Endothelial cell of umbilical vein (primary cell): Measurements from ENCODE around the gene CFAP57. TPM values are rescaled to one million over a fixed set of nuclear protein-coding genes. Genes with fewer than 3 reads are reported as not detected.
A peak's percentile ranks its signal among the peaks of the same experiment; 100 is the strongest.

Experiments used
- BruUV-seq: library from RNA; stranded (reverse); fragments of 400-500 nt; replicated peaks from 2 replicates; lab custom pipeline; 2021; lab: Mats Ljungman, UMichigan
- CTCF ChIA-PET: fragments of 300-600, 350-600 bp; sonication (Branson Sonifier 250); formaldehyde crosslinking; loops from one replicate; lab custom pipeline; 2021; ENCODE audit warnings: antibody characterized with exemption, inconsistent platforms; lab: Charles Lee
- POLR2A ChIA-PET: fragments of 300-600, 350-600 bp; sonication (Branson Sonifier 250); formaldehyde crosslinking; loops from one replicate; lab custom pipeline; 2021; ENCODE audit warnings: antibody characterized with exemption, inconsistent platforms; lab: Charles Lee
- DNase-seq: peaks from one replicate; pipeline ENCODE4 v3.0.0-alpha.2; 2011; ENCODE audit warnings: low read depth, low spot score
- FAIRE-seq: peaks from 2 replicates; lab custom pipeline; 2011; peaks lifted over from hg19 to GRCh38; lab: Jason Lieb, UNC
- H2AFZ ChIP-seq: 2 replicates; pipeline ENCODE4 v1.6.0; 2012; ENCODE audit warnings: low read depth, low read length, control low read depth, inconsistent platforms
- H3K27ac ChIP-seq: 2 replicates; pipeline ENCODE4 v1.5.1; 2011; ENCODE audit warnings: low read depth, mild to moderate bottlenecking, control low read depth, low read length, moderate library complexity; ENCODE audit not compliant: insufficient read depth
- H3K27me3 ChIP-seq, 2 experiments: 2 replicates each; pipeline versions ENCODE4 v1.6.0 to v1.6.1; 2011; ENCODE audit warnings: low read length in 2 of 2, mixed read lengths in 1 of 2; ENCODE audit not compliant: control insufficient read depth in 2 of 2, insufficient read depth in 2 of 2
- H3K36me3 ChIP-seq, 2 experiments: 2 replicates in 1 of 2; 3 replicates in 1 of 2; pipeline ENCODE4 v1.5.1; 2011; ENCODE audit warnings: low read length in 2 of 2, mild to moderate bottlenecking in 1 of 2, moderate library complexity in 1 of 2; ENCODE audit not compliant: control insufficient read depth in 2 of 2, insufficient read depth in 2 of 2; ENCODE audit errors: extremely low read depth in 1 of 2
- H3K4me1 ChIP-seq: 3 replicates; pipeline ENCODE4 v1.5.1; 2011; ENCODE audit warnings: mild to moderate bottlenecking, low read length; ENCODE audit not compliant: control insufficient read depth, insufficient read depth; ENCODE audit errors: extremely low read depth
- H3K4me2 ChIP-seq: 2 replicates; pipeline ENCODE4 v1.6.1; 2011; ENCODE audit warnings: low read length, control low read depth, mixed read lengths; ENCODE audit not compliant: insufficient read depth
- H3K4me3 ChIP-seq, 3 experiments: fragments of 200-600 bp in 1 of 3; sonication (generic), shearing (Covaris generic) in 1 of 3; replicated peaks in 1 of 3; 2 replicates each; pipeline ENCODE4 v1.5.1; 2011 to 2016; ENCODE audit warnings: control low read depth in 3 of 3, low read length in 3 of 3, mild to moderate bottlenecking in 2 of 3, inconsistent platforms in 1 of 3, low read depth in 1 of 3, moderate library complexity in 1 of 3; ENCODE audit not compliant: insufficient read depth in 1 of 3
- H3K79me2 ChIP-seq: 2 replicates; pipeline ENCODE4 v1.6.0; 2012; ENCODE audit warnings: low read length, inconsistent platforms; ENCODE audit not compliant: control insufficient read depth, insufficient read depth
- H3K9ac ChIP-seq: replicated peaks from 2 replicates; pipeline ENCODE3; 2011; ENCODE audit warnings: low read length, control low read depth; ENCODE audit not compliant: insufficient read depth; ENCODE audit errors: extremely low read depth
- H3K9me1 ChIP-seq: replicated peaks from 3 replicates; pipeline ENCODE4 v1.6.0; 2011; ENCODE audit warnings: mild to moderate bottlenecking, low read length; ENCODE audit not compliant: control insufficient read depth, insufficient read depth; ENCODE audit errors: extremely low read depth
- H3K9me3 ChIP-seq: replicated peaks from 2 replicates; pipeline ENCODE4 v1.5.1; 2012; ENCODE audit warnings: low read length, inconsistent platforms; ENCODE audit not compliant: control insufficient read depth, insufficient read depth
- H4K20me1 ChIP-seq: replicated peaks from 2 replicates; pipeline ENCODE3; 2011; ENCODE audit warnings: mild to moderate bottlenecking, low read length; ENCODE audit not compliant: control insufficient read depth, insufficient read depth; ENCODE audit errors: extremely low read depth
- EZH2 ChIP-seq: IDR thresholded peaks from 2 replicates; pipeline ENCODE4 v1.6.1; 2012; ENCODE audit warnings: borderline replicate concordance, low read depth, mild to moderate bottlenecking, moderate library complexity, low read length, inconsistent platforms; ENCODE audit not compliant: severe bottlenecking
- FOS ChIP-seq: IDR thresholded peaks from 2 replicates; pipeline ENCODE4 v1.6.1; 2011; ENCODE audit warnings: mild to moderate bottlenecking, low read length, moderate library complexity, borderline replicate concordance; ENCODE audit not compliant: insufficient read depth
- GATA2 ChIP-seq: IDR thresholded peaks from 2 replicates; pipeline ENCODE4 v1.7.0; 2011; ENCODE audit warnings: low read depth, mild to moderate bottlenecking, moderate library complexity, mixed read lengths, low read length; ENCODE audit not compliant: insufficient read length, insufficient read depth
- JUN ChIP-seq: IDR thresholded peaks from 2 replicates; pipeline ENCODE4 v1.6.1; 2011; ENCODE audit warnings: borderline replicate concordance, low read depth; ENCODE audit not compliant: insufficient read length, insufficient read depth
- MYC ChIP-seq: IDR thresholded peaks from one replicate; pipeline ENCODE4 v1.6.1; 2011; ENCODE audit warnings: mild to moderate bottlenecking, low read depth, low read length
- POLR2A ChIP-seq: IDR thresholded peaks from 2 replicates; pipeline ENCODE4 v1.6.1; 2012; ENCODE audit warnings: low read depth, mild to moderate bottlenecking, control low read depth, low read length
- POLR2AphosphoS5 ChIP-seq: IDR thresholded peaks from 2 replicates; pipeline ENCODE4 v1.6.1; 2012; ENCODE audit warnings: low read depth, mild to moderate bottlenecking, control low read depth, low read length, moderate library complexity; ENCODE audit not compliant: insufficient read depth
- dilution Hi-C: fragments of 300-500 bp; cut with MboI; formaldehyde crosslinking; loops from one replicate; pipeline ENCODE4 v1.15.0; 2019; ENCODE audit warnings: low sequenced_read_pairs; ENCODE audit not compliant: extremely low pct_ligation_motif_present
- intact Hi-C: fragments of 100-400 bp; cut with micrococcal nuclease; formaldehyde crosslinking; loops from one replicate; pipeline ENCODE4 v1.10.0; 2022
- polyA plus RNA-seq, 4 experiments: library from polyadenylated mRNA; depleted of rRNA in 3 of 4; stranded (reverse) in 3 of 4; unstranded in 1 of 4; fragments of >200 nt; gene quantifications; 2 replicates each; pipeline versions ENCODE4 v1.2.1 to v1.2.3, GENCODE V29; 2011 to 2012; ENCODE audit warnings: missing spikeins in 1 of 4
- total RNA-seq: library from RNA; stranded (reverse); gene quantifications from 2 replicates; pipeline ENCODE4 v1.2.3, GENCODE V29; 2021
- TF ChIP-seq, protein P1 (sequence below): IDR thresholded peaks from 2 replicates; pipeline ENCODE4 v1.6.1; 2011; ENCODE audit not compliant: insufficient read depth, insufficient read length
- TF ChIP-seq, protein P2 (sequence below), 2 donors: IDR thresholded peaks; 1 replicate in 1 of 2; 2 replicates in 1 of 2; pipeline ENCODE4 v1.5.1; 2011; ENCODE audit warnings: low read length in 2 of 2, mild to moderate bottlenecking in 2 of 2, moderate library complexity in 2 of 2, control low read depth in 1 of 2, inconsistent platforms in 1 of 2, low read depth in 1 of 2; ENCODE audit not compliant: insufficient read depth in 1 of 2; ENCODE audit errors: extremely low read depth in 1 of 2

The CFAP57 gene
- total and polyA plus RNA-seq, 2 donors (not counting 3 experiments of a cell fraction or from before 2014, with no cell fraction given), result 0.88 to 0.91 TPM

- ChIA-PET CTCF (interaction anchor here (1.1 to 2.3 kb wide), 9 partner anchors 18 to 258 kb away, joined by 3 to 14 read pairs (median 6); no protein-coding TSS in a partner anchor), POLR2A (interaction anchor here (3.5 kb wide), 1 partner anchor 35 kb away, joined by 23 read pairs; no protein-coding TSS in a partner anchor)
- no peak for TF ChIP-seq GATA2
- TF ChIP-seq, protein P1, sequence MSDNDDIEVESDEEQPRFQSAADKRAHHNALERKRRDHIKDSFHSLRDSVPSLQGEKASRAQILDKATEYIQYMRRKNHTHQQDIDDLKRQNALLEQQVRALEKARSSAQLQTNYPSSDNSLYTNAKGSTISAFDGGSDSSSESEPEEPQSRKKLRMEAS, result no peak
- TF ChIP-seq MYC, result no peak
- no peak for TF ChIP-seq FOS
- TF ChIP-seq, protein P2, sequence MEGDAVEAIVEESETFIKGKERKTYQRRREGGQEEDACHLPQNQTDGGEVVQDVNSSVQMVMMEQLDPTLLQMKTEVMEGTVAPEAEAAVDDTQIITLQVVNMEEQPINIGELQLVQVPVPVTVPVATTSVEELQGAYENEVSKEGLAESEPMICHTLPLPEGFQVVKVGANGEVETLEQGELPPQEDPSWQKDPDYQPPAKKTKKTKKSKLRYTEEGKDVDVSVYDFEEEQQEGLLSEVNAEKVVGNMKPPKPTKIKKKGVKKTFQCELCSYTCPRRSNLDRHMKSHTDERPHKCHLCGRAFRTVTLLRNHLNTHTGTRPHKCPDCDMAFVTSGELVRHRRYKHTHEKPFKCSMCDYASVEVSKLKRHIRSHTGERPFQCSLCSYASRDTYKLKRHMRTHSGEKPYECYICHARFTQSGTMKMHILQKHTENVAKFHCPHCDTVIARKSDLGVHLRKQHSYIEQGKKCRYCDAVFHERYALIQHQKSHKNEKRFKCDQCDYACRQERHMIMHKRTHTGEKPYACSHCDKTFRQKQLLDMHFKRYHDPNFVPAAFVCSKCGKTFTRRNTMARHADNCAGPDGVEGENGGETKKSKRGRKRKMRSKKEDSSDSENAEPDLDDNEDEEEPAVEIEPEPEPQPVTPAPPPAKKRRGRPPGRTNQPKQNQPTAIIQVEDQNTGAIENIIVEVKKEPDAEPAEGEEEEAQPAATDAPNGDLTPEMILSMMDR (IDR thresholded peaks at IDR 0.05; ENCODE audit: extremely low read depth in 1 of 2, insufficient read depth in 1 of 2, low read depth in 1 of 2, low read length in 2 of 2), result no peak
- no peak for TF ChIP-seq POLR2A
- no peak for TF ChIP-seq EZH2
- TF ChIP-seq POLR2AphosphoS5, result no peak
- TF ChIP-seq JUN, result no peak
- intact Hi-C loops (no loop called here), dilution Hi-C loops (no loop called here)
- Histone ChIP-seq H3K9me3 (no peaks in the 10 kb centered on the region), H2AFZ (peak overlapping the region; percentile 77), H3K9me1 (no peaks in the 10 kb centered on the region), H3K4me3 (peak overlapping the region; percentile 6 to 81 (median 51)), H3K36me3 (peaks cover 8 to 15% of the 10 kb centered on the region in 2 experiments), H3K27ac (peak overlapping the region; percentile 30), H3K9ac (peak overlapping the region; percentile 43), H3K27me3 (no peaks in the 10 kb centered on the region), H3K4me1 (peaks cover 12% of the 10 kb centered on the region), H3K4me2 (peak overlapping the region; percentile 94), H3K79me2 (peaks cover 30% of the 10 kb centered on the region), H4K20me1 (no peaks in the 10 kb centered on the region)
- BruUV-seq, result no TSS peak
- peak; percentile 50 for FAIRE-seq
- peak; percentile 6 for DNase-seq
These were observed 736 bp upstream of the CFAP57 start for GRCh38 chr1:43171312-43171875.
